Colonic mucosa (tissue), 4 donors: ENCODE data around the gene PODN. TPM values are rescaled to one million over a fixed set of nuclear protein-coding genes. Genes with fewer than 3 reads are reported as not detected.
A peak's percentile ranks its signal among the peaks of the same experiment; 100 is the strongest.

Experiments used
- DNase-seq: peaks from one replicate; pipeline ENCODE4 v3.0.0-alpha.2; 2020
- H3K27ac ChIP-seq: fragments of 200-600 bp; one replicate; pipeline ENCODE4 v1.8.0; 2021
- H3K27me3 ChIP-seq: fragments of 200-600 bp; one replicate; pipeline ENCODE4 v1.8.0; 2021
- H3K36me3 ChIP-seq: fragments of 200-600 bp; one replicate; pipeline ENCODE4 v1.8.0; 2021
- H3K4me1 ChIP-seq: fragments of 200-600 bp; one replicate; pipeline ENCODE4 v1.8.0; 2021; ENCODE audit warnings: mild to moderate bottlenecking
- H3K4me3 ChIP-seq: fragments of 200-600 bp; one replicate; pipeline ENCODE4 v1.8.0; 2021
- H3K9ac ChIP-seq, 2 donors: one replicate each; pipeline ENCODE4 v1.7.0; 2013; ENCODE audit warnings: control low read depth in 2 of 2, low read depth in 2 of 2, low read length in 2 of 2
- H3K9me3 ChIP-seq: fragments of 200-600 bp; one replicate; pipeline ENCODE4 v1.8.0; 2021
- intact Hi-C: fragments of 100-400 bp; cut with DNase I; formaldehyde crosslinking; loops from one replicate; pipeline ENCODE4 v1.14.1; 2022
- total RNA-seq, 2 donors: library from RNA; stranded (reverse); fragmentation: NEBNext Ultra II Directional in 1 of 2; extraction: Animal tissue kit (Norgen Biotek cat#: 25700) in 1 of 2; gene quantifications; one replicate each; pipeline ENCODE4 v1.2.1, GENCODE V29; 2021
- TF ChIP-seq, protein P1 (sequence below): fragments of 200-600 bp; IDR thresholded peaks from one replicate; pipeline ENCODE4 v1.8.0; 2022; ENCODE audit warnings: antibody characterized with exemption, mild to moderate bottlenecking
- donor health status: healthy.
- donor health status: DM: no; HTN: no; CAD: no.
- donor health status: DM: no; HTN: no; CAD: no.

The PODN gene
- total RNA-seq, 2 donors from 2014 or later = 3.2 to 9.1 TPM

- H3K4me3 ChIP-seq = no peak overlapping the region
- no peak overlapping the region for H3K27ac ChIP-seq
- H3K36me3 ChIP-seq = no peaks in the 10 kb centered on the region
- intact Hi-C loops = no loop called here
- no peaks in the 10 kb centered on the region for H3K27me3 ChIP-seq
- no peaks in the 10 kb centered on the region for H3K9me3 ChIP-seq
- no peaks in the 10 kb centered on the region for H3K4me1 ChIP-seq
- TF ChIP-seq, protein P1, sequence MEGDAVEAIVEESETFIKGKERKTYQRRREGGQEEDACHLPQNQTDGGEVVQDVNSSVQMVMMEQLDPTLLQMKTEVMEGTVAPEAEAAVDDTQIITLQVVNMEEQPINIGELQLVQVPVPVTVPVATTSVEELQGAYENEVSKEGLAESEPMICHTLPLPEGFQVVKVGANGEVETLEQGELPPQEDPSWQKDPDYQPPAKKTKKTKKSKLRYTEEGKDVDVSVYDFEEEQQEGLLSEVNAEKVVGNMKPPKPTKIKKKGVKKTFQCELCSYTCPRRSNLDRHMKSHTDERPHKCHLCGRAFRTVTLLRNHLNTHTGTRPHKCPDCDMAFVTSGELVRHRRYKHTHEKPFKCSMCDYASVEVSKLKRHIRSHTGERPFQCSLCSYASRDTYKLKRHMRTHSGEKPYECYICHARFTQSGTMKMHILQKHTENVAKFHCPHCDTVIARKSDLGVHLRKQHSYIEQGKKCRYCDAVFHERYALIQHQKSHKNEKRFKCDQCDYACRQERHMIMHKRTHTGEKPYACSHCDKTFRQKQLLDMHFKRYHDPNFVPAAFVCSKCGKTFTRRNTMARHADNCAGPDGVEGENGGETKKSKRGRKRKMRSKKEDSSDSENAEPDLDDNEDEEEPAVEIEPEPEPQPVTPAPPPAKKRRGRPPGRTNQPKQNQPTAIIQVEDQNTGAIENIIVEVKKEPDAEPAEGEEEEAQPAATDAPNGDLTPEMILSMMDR = no peak
- no peak for DNase-seq
- no peak overlapping the region for H3K9ac ChIP-seq
These were observed 10.3 kb upstream of the PODN start for GRCh38 chr1:53051676-53052075.

DNA sequence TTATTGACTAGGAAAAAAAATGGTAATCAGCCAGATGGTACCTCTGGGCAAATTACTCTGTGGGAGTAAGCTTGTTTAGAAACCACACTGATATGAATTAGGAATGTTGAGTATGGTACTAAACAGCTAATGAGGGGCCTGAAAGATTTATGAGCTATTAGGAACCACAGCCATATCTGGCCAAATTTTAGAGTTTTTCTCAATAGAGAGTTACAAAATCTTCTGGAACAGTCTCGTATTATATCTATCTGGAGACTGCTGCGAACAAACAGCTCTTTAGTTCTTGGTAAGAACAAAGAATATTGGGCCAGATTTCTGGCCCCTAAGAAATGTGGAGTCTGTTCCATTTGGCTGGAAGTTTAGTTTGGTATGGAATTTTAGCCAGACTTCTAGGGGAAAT is 4.9 kb upstream of the PODN start:
- Histone ChIP-seq H3K36me3 (no peaks in the 10 kb centered on the region), H3K9ac (no peak overlapping the region), H3K27me3 (peaks cover 13% of the 10 kb centered on the region), H3K9me3 (no peaks in the 10 kb centered on the region), H3K27ac (no peak overlapping the region), H3K4me3 (no peak overlapping the region), H3K4me1 (no peaks in the 10 kb centered on the region)
- intact Hi-C loops = no loop called here
- TF ChIP-seq, protein P1 = no peak
- no peak for DNase-seq

DNA sequence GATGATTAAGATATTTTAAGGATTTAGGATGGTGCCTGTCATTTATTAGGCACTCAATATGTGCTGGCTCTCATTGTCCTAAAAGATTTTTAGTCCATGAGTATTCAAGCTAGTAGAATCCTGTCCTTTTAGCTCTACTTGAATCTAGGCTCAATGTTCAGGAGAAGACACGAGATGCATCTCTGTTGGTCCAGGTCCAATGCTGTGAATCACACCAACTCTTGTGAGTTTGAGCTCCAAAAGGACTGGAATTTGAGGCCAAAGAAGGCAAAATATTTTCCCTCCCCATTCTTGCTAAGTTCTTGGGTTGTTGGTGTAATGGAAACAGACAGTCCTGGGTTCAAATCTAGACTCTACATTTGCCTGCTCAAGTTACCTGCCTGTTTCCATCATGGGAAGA is 1.4 kb upstream of the PODN start:
- intact Hi-C loops = no loop called here
- no peak for DNase-seq
- H3K9ac ChIP-seq = no peak overlapping the region
- H3K4me3 ChIP-seq = no peak overlapping the region
- no peaks in the 10 kb centered on the region for H3K9me3 ChIP-seq
- TF ChIP-seq, protein P1 = no peak
- H3K27me3 ChIP-seq = peaks cover 32% of the 10 kb centered on the region
- no peaks in the 10 kb centered on the region for H3K4me1 ChIP-seq
- no peaks in the 10 kb centered on the region for H3K36me3 ChIP-seq
- H3K27ac ChIP-seq = peak overlapping the region; percentile 12

DNA sequence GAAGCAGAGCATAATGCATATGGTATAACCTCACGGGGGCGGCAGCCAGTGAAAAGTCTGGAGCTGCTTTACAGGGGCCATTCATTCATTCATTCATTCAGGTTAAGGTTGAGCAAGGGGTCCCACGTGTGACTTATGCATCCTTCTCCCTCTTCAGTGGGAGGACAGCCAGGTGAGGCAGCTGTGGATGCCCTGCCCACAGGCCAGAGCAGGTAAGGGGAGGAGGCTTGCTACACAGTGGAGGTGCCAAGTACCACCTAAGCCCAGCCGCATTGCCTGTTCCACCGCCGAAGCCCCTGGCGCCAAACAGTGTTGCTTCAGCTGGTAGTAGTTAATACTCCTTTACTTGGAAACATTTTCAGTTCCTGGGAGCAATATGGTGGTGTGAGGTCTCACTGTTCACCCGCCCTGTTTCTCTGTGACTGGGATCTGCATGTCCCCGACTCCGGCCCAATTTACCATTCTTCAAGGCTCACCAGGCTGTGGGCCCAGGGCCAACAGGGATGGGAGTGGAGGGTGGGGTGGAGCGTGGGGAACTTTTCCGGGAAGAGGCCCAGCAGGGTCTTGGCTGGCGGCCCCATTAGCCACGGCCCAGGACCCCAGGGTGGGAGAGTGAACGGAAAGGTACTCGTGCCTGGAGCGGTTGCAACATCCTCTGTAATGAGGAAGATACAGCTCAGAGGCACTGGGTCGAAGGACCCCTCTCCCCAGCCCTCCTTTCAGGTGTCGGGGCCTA is 722 bp upstream of the PODN start:
- Histone ChIP-seq H3K27me3 (peaks cover 32% of the 10 kb centered on the region), H3K9me3 (no peaks in the 10 kb centered on the region), H3K4me1 (no peaks in the 10 kb centered on the region), H3K9ac (peak overlapping the region in 1 of 2 donors; percentile 48), H3K36me3 (no peaks in the 10 kb centered on the region), H3K4me3 (peak overlapping the region; percentile 37), H3K27ac (peak overlapping the region; percentile 12)
- TF ChIP-seq, protein P1 = no peak
- no peak for DNase-seq
- intact Hi-C loops = no loop called here

DNA sequence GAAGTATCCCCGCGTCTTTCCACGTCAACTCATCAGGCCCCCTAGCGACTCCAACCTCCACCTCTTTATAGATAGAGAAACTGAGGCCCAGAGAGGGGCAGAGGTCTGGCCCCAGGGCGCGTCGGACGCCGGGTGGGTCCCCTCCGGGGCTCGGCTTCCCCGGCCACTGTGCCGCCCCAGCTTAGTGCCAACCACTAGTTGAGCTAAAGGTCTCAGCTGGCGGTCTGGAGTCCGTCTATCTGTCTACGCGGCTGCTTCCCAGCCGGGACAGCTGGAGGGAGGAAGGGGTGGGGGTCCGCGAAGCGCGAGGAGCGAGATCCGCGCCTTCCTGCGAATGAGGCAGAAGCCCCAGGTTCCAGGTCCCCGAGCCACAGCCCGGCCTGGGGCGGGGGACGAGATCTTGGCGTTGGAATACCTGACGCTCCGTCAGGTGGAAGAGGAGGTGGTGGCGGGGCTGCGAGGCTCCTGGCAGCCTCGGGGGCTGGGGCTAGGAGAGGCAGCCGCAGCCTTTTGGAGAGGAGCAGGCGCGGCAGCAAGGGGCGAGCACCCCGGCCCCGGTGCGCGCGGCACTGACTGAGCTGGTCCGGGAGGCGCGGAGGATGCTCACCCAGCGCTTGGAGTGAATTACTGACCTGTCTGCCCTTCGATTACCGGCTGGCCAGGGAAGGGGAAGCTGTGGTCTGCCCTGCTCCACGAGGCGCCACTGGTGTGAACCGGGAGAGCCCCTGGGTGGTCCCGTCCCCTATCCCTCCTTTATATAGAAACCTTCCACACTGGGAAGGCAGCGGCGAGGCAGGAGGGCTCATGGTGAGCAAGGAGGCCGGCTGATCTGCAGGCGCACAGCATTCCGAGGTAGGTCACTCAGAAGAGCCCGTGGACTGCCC is 937 bp downstream of the PODN start:
- Histone ChIP-seq H3K9ac (peak overlapping the region in 1 of 2 donors; percentile 63), H3K4me1 (no peaks in the 10 kb centered on the region), H3K4me3 (peak overlapping the region; percentile 37), H3K9me3 (no peaks in the 10 kb centered on the region), H3K27ac (no peak overlapping the region), H3K27me3 (peaks cover 32% of the 10 kb centered on the region), H3K36me3 (no peaks in the 10 kb centered on the region)
- TF ChIP-seq, protein P1 = no peak
- DNase-seq = no peak
- intact Hi-C loops = no loop called here
